ENCODE results near the gene FAM184B. TPM values are rescaled to one million over a fixed set of nuclear protein-coding genes. Genes with fewer than 3 reads are reported as not detected.

Gene FAM184B
- total RNA-seq, 1 experiment from 2014 or later: 0.09 TPM

- CTCF ChIA-PET: interaction anchor here (0.6 to 1.4 kb wide), 3 partner anchors 59 to 135 kb away, joined by 3 to 5 read pairs (median 4); no protein-coding TSS in a partner anchor
- Mint-ChIP-seq H3K9me3 (ENCODE audit: low read depth, unreplicated experiment) (no peaks in the 10 kb centered on the region), H3K4me1 (ENCODE audit: low read depth, unreplicated experiment) (peaks cover 14% of the 10 kb centered on the region), H3K36me3 (ENCODE audit: insufficient read depth, unreplicated experiment) (peaks cover 31% of the 10 kb centered on the region), H3K27ac (ENCODE audit: unreplicated experiment) (peak overlapping the region; percentile 91), H3K4me3 (ENCODE audit: low read depth, unreplicated experiment) (peak overlapping the region; percentile 83), H3K27me3 (ENCODE audit: unreplicated experiment) (no peaks in the 10 kb centered on the region)
- peak; percentile 2 for DNase-seq
- intact Hi-C loops (cut with micrococcal nuclease; ENCODE audit: unreplicated experiment): loop anchor here (5.0 kb wide), 1 partner anchor 37 kb away; the partner anchor contains the start of gene LAP3
- no peak for TF ChIP-seq CTCF (IDR thresholded peaks at IDR 0.05; ENCODE audit: unreplicated experiment)
- TSS peak; percentile 87 for BruUV-seq (replicated peaks)
These were observed 167.5 kb downstream of the FAM184B start for GRCh38 chr4:17613761-17614415.

- no peak overlapping the region for H3K4me3 Mint-ChIP-seq (ENCODE audit: low read depth, unreplicated experiment)
These were observed 176.2 kb downstream of the FAM184B start for GRCh38 chr4:17605236-17605635.

GRCh38 chr4:17599826-17600225 is 181.6 kb downstream of the FAM184B start:
- Mint-ChIP-seq H3K9me3 (ENCODE audit: low read depth, unreplicated experiment) (no peaks in the 10 kb centered on the region), H3K27ac (ENCODE audit: unreplicated experiment) (no peak overlapping the region), H3K27me3 (ENCODE audit: unreplicated experiment) (no peaks in the 10 kb centered on the region), H3K4me3 (ENCODE audit: low read depth, unreplicated experiment) (no peak overlapping the region), H3K36me3 (ENCODE audit: insufficient read depth, unreplicated experiment) (peaks cover 12% of the 10 kb centered on the region), H3K4me1 (ENCODE audit: low read depth, unreplicated experiment) (no peaks in the 10 kb centered on the region)
- intact Hi-C loops (cut with micrococcal nuclease; ENCODE audit: unreplicated experiment): loop anchor here (5.0 kb wide), 1 partner anchor 207 kb away; no protein-coding TSS in a partner anchor
- no TSS peak for BruUV-seq (replicated peaks)
- CTCF ChIA-PET: no interaction called here
- TF ChIP-seq CTCF (IDR thresholded peaks at IDR 0.05; ENCODE audit: unreplicated experiment): no peak
- no peak for DNase-seq

More at GRCh38 chr4:17605236-17605635, 176.2 kb downstream of the FAM184B start:
- intact Hi-C loops (cut with micrococcal nuclease; ENCODE audit: unreplicated experiment): no loop called here
- Mint-ChIP-seq H3K27me3 (ENCODE audit: unreplicated experiment) (no peaks in the 10 kb centered on the region), H3K27ac (ENCODE audit: unreplicated experiment) (no peak overlapping the region), H3K4me1 (ENCODE audit: low read depth, unreplicated experiment) (no peaks in the 10 kb centered on the region), H3K36me3 (ENCODE audit: insufficient read depth, unreplicated experiment) (peaks cover 11% of the 10 kb centered on the region), H3K9me3 (ENCODE audit: low read depth, unreplicated experiment) (no peaks in the 10 kb centered on the region)
- no TSS peak for BruUV-seq (replicated peaks)
- no peak for DNase-seq
- CTCF ChIA-PET: interaction anchor here (0.6 kb wide), 1 partner anchor 47 kb away, joined by 3 read pairs; no protein-coding TSS in a partner anchor
- no peak for TF ChIP-seq CTCF (IDR thresholded peaks at IDR 0.05; ENCODE audit: unreplicated experiment)

GRCh38 chr4:17597517-17597916 is 183.9 kb downstream of the FAM184B start:
- Mint-ChIP-seq H3K4me1 (ENCODE audit: low read depth, unreplicated experiment) (no peaks in the 10 kb centered on the region), H3K36me3 (ENCODE audit: insufficient read depth, unreplicated experiment) (peaks cover 12% of the 10 kb centered on the region), H3K27ac (ENCODE audit: unreplicated experiment) (no peak overlapping the region), H3K9me3 (ENCODE audit: low read depth, unreplicated experiment) (no peaks in the 10 kb centered on the region), H3K4me3 (ENCODE audit: low read depth, unreplicated experiment) (no peak overlapping the region), H3K27me3 (ENCODE audit: unreplicated experiment) (no peaks in the 10 kb centered on the region)
- no peak for TF ChIP-seq CTCF (IDR thresholded peaks at IDR 0.05; ENCODE audit: unreplicated experiment)
- intact Hi-C loops (cut with micrococcal nuclease; ENCODE audit: unreplicated experiment): loop anchor here (5.0 kb wide), 1 partner anchor 210 kb away; no protein-coding TSS in a partner anchor
- DNase-seq: peak; percentile 28
- BruUV-seq (replicated peaks): no TSS peak
- CTCF ChIA-PET: no interaction called here
